SK-MEL-5 (cell line): ENCODE data around the gene ZGRF1. TPM values are rescaled to one million over a fixed set of nuclear protein-coding genes. Genes with fewer than 3 reads are reported as not detected.
"Not testable (repeated sequence)": the region's sequence is repeated elsewhere in the genome, so short reads cannot be mapped to it uniquely, and the experiment has no call there.

Experiments used
- DNase-seq: peaks from one replicate; pipeline ENCODE4 v3.0.0-alpha.2; 2016; ENCODE audit warnings: low read depth, low spot score
- in situ Hi-C: cut with HindIII; loops from 2 replicates; pipeline ENCODE4 v1.10.0; 2016; ENCODE audit warnings: low sequenced_read_pairs, high pct_unique_total_duplicates, low pct_unique_long_range_greater_than_20kb
- small RNA-seq, 2 experiments: library from RNA; depleted of rRNA; stranded (forward); fragments of <200 nt; gene quantifications; one replicate each; pipeline ENCODE3, GENCODE V24; 2014
- total RNA-seq: library from RNA; depleted of rRNA; stranded (reverse); fragments of >200 nt; shearing (Covaris generic); gene quantifications from 2 replicates; pipeline ENCODE4 v1.2.3, GENCODE V29; 2014; rRNA removed

The ZGRF1 gene
- total RNA-seq, 1 experiment from 2014 or later, result 6.7 TPM

DNA sequence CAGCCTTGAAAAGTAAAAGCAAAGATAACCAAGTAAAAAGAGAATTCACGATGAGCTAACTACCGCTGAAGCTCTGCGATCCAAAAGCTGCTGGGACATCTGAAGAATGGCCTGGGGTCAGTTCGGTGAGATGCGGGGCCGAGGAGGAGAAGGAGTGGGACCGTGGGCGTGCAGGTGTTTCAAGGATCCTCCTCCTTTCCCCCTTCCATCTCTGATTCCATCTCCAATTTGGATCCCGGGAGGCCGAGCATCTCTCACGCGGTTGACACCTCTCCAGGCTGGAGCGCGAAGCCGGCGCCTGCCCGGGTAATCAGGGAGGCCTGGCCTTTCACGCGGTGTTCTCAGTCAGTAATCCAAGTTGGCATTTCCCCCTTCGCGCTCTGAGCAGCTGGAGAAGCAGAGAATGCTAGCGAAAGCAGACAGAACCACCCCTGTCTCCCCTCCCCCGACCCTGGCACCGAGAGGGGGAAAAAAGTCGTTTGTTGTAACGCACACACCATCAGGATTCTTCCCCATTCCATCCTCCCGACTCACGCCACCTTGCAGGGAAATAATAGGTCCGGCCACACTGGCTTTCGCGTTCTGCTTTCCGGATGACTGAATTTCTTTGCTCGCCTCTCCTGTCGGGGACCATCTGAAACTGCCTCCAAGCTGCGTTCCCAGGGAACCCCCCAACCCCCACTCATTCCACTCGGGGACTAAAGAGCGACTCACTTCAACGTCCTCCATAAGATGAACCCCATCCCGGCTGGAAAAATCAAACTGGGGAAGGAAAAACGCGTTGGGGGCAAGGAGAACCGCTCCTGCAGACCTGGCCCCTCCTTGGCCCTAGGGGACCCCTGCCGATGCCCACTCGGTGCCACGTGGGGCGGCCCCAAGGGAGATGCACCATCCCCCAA, 127.2 kb downstream of the ZGRF1 start:
- DNase-seq, result no peak
- in situ Hi-C loops, result no loop called here

DNA sequence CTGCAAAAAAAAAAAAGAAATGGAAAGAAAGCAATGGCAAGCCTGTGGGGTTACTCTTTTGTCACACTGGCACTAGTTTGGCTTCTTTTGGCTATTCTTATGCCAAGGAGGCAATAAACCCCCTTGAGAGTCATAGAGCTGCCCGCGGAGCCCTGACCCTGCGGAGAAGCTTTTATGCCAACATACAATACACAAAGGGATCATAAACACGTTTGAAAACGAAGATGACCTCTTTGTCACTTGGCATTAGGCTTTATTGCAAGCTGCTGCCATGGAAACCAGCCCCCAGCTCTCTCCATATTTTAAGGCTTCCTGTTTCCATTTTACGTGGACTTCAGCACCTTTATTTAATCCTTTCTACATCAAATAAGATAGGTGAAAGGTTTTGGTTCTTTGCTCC, 128.4 kb downstream of the ZGRF1 start:
- DNase-seq, result no peak
- in situ Hi-C loops, result no loop called here

DNA sequence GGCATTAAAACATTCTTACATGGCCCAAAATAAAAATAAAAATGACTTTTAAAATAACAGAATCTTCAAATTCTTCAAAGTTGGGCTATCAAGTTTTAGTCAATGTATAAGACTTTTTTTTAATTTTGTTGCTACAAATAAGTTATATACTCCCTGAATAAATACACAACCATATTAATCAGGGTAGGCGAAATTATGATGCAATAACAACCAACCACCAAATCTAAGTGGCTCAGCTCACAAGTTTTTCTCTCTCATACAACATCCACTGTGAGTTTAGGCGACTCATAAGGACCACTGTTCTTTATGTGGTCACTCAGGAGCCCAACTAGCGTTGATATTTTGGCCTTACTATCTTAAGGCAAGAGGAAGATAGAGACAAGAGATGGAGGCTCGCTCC, 131.9 kb downstream of the ZGRF1 start:
- in situ Hi-C loops, result no loop called here
- DNase-seq, result no peak

DNA sequence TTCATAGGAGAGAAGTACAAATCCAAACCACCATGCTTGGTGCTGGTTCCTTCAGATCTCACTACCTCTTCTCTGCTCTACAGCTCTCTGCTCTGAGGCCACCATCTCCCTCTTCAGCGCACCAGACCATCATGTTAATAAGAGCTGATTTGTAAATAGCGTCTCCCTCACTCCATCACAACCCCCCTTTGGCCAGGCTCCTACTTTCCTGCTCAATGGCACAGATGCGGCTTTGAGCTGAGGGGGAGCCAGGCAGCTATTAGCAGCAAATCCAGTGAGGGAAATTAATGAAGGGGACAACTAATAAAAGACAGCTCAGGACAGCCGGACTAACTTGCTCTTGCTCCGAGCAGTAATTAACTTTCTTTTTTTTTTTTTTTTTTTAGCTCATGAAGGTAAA, 133.8 kb downstream of the ZGRF1 start:
- in situ Hi-C loops, result no loop called here

DNA sequence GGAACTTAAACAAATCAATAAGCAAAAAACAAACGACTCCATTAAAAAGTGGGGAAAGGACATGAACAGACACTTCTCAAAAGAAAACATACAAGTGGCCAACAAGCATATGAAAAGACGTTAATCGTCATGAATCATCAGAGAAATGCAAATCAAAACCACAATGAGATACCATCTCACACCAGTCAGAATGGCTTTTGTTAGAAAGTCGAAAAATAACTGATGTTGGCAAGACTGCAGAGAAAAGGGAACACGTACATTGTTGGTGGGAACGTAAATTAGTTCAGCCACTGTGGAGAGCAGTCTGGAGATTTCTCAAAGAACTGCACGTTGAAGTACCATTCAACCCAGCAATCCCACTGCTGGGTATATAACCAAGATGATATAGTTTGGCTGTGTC, 144.4 kb downstream of the ZGRF1 start:
- in situ Hi-C loops, result no loop called here
- no peak for DNase-seq

More for the DNA sequence above, 133.8 kb downstream of the ZGRF1 start:
- DNase-seq, result no peak

DNA sequence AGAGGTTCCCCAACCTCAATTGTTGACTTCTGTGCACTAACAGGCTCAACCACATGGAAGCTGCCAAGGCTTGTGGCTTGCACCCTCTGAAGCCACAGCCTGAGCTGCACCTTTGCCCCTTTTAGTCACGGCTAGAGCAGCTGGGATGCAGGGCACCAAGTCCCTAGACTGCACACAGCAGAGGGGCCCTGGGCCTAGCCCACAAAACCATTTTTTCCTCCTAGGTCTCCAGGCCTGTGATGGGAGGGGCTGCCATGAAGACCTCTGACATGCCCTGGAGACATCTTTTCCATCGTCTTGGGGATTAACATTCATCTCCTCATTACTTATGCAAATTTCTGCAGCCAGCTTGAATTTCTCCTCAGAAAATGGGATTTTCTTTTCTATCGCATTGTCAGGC, 145.9 kb downstream of the ZGRF1 start:
- in situ Hi-C loops, DNase-seq: not testable (repeated sequence)

Small RNA genes within 50 kb of the gene (small RNA-seq; reads per million reads assigned to genes)
- gene MIR302A (0 reads per million in 2 experiments), gene MIR302C (0 reads per million in 2 experiments), gene MIR302D (0 reads per million in 2 experiments), gene MIR367 (0 reads per million in 2 experiments)

Other genes starting within 250 kb of the ZGRF1 start
- 0.67 and 0.69 TPM in 2 replicates for gene NEUROG2, start 120.7 kb downstream of the ZGRF1 start, total RNA-seq
- gene LARP7, start 234 bp upstream of the ZGRF1 start, total RNA-seq, result 43.6 and 44.7 TPM in 2 replicates